Mesenchymal stem cell (in vitro differentiated cells and primary cell): ENCODE data around the gene PI16.

Experiments
- DNase-seq: peaks from one replicate; pipeline ENCODE4 v3.0.0-alpha.2; 2013
- H2AFZ ChIP-seq: one replicate; pipeline ENCODE4 v1.6.1; 2013; ENCODE audit warnings: low read depth, mild to moderate bottlenecking, control low read depth, inconsistent platforms, low read length, moderate library complexity
- H2AK5ac ChIP-seq: 2 replicates; pipeline ENCODE4 v1.6.1; 2013; ENCODE audit warnings: low read length, moderate library complexity, mild to moderate bottlenecking, inconsistent platforms; ENCODE audit not compliant: severe bottlenecking
- H2BK120ac ChIP-seq: one replicate; pipeline ENCODE4 v1.6.1; 2013; ENCODE audit warnings: low read depth, mild to moderate bottlenecking, inconsistent platforms, low read length, moderate library complexity
- H2BK12ac ChIP-seq, 2 experiments: one replicate each; pipeline ENCODE4 v1.6.1; 2013; ENCODE audit warnings: inconsistent platforms in 2 of 2, low read length in 2 of 2, mild to moderate bottlenecking in 2 of 2, moderate library complexity in 2 of 2, control low read depth in 1 of 2
- H2BK15ac ChIP-seq: one replicate; pipeline ENCODE4 v1.6.1; 2013; ENCODE audit warnings: mild to moderate bottlenecking, low read depth, inconsistent platforms; ENCODE audit not compliant: poor library complexity, severe bottlenecking
- H2BK5ac ChIP-seq: 2 replicates; pipeline ENCODE4 v1.6.1; 2013; ENCODE audit warnings: low read depth, mild to moderate bottlenecking, low read length, control low read depth, inconsistent platforms; ENCODE audit not compliant: poor library complexity, severe bottlenecking
- H3K14ac ChIP-seq, 2 experiments: one replicate each; pipeline ENCODE4 v1.6.1; 2013; ENCODE audit warnings: inconsistent platforms in 2 of 2, low read length in 2 of 2, control low read depth in 1 of 2, mild to moderate bottlenecking in 1 of 2, moderate library complexity in 1 of 2
- H3K18ac ChIP-seq, 2 experiments: one replicate each; pipeline ENCODE4 v1.6.1; 2013; ENCODE audit warnings: inconsistent platforms in 2 of 2, low read length in 2 of 2, control low read depth in 1 of 2, low read depth in 1 of 2, mild to moderate bottlenecking in 1 of 2
- H3K23ac ChIP-seq, 2 experiments: one replicate each; pipeline ENCODE4 v1.6.1; 2013; ENCODE audit warnings: inconsistent platforms in 2 of 2, low read length in 2 of 2, mild to moderate bottlenecking in 2 of 2, moderate library complexity in 2 of 2, control low read depth in 1 of 2
- H3K27ac ChIP-seq: 2 replicates; pipeline ENCODE4 v1.5.1; 2013; ENCODE audit warnings: mild to moderate bottlenecking, moderate library complexity, low read length, control low read depth, inconsistent platforms; ENCODE audit not compliant: poor library complexity, severe bottlenecking
- H3K27me3 ChIP-seq, 2 experiments: 2 replicates each; pipeline versions ENCODE4 v1.6.1 to v1.7.0; 2013; ENCODE audit warnings: low read length in 2 of 2, mild to moderate bottlenecking in 2 of 2, moderate library complexity in 2 of 2, control low read depth in 1 of 2, inconsistent platforms in 1 of 2; ENCODE audit not compliant: control insufficient read depth in 1 of 2, insufficient read depth in 1 of 2
- H3K36me3 ChIP-seq, 2 experiments: 2 replicates each; pipeline versions ENCODE4 v1.6.1 to v1.7.0; 2013; ENCODE audit warnings: low read length in 2 of 2, control low read depth in 1 of 2, inconsistent platforms in 1 of 2, low read depth in 1 of 2, mild to moderate bottlenecking in 1 of 2; ENCODE audit not compliant: insufficient read depth in 2 of 2, control insufficient read depth in 1 of 2
- H3K4ac ChIP-seq, 2 experiments: one replicate each; pipeline ENCODE4 v1.6.1; 2013; ENCODE audit warnings: inconsistent platforms in 2 of 2, low read length in 2 of 2, mild to moderate bottlenecking in 2 of 2, moderate library complexity in 2 of 2, control low read depth in 1 of 2, low read depth in 1 of 2
- H3K4me1 ChIP-seq: 2 replicates; pipeline ENCODE4 v1.6.1; 2013; ENCODE audit warnings: low read depth, low read length, control low read depth; ENCODE audit not compliant: control insufficient read depth, insufficient read depth
- H3K4me2 ChIP-seq: 2 replicates; pipeline ENCODE4 v1.6.1; 2013; ENCODE audit warnings: low read length, mild to moderate bottlenecking, inconsistent platforms; ENCODE audit not compliant: poor library complexity, severe bottlenecking
- H3K4me3 ChIP-seq, 2 experiments: 2 replicates each; pipeline versions ENCODE4 v1.5.1 to v1.7.0; 2013; ENCODE audit warnings: low read length in 2 of 2, mild to moderate bottlenecking in 2 of 2, control low read depth in 1 of 2, low read depth in 1 of 2; ENCODE audit not compliant: insufficient read depth in 1 of 2
- H3K79me1 ChIP-seq: replicated peaks from 2 replicates; pipeline ENCODE4 v1.6.1; 2013; ENCODE audit warnings: mild to moderate bottlenecking, control low read depth, low read length, inconsistent platforms; ENCODE audit not compliant: poor library complexity, severe bottlenecking
- H3K9ac ChIP-seq: 2 replicates; pipeline ENCODE4 v1.7.0; 2013; ENCODE audit warnings: mild to moderate bottlenecking, low read length, moderate library complexity
- H3K9me3 ChIP-seq: 2 replicates; pipeline ENCODE4 v1.7.0; 2013; ENCODE audit warnings: mild to moderate bottlenecking, low read length; ENCODE audit not compliant: control insufficient read depth
- H4K8ac ChIP-seq: one replicate; pipeline ENCODE4 v1.6.1; 2013; ENCODE audit warnings: inconsistent platforms, mild to moderate bottlenecking, low read length, moderate library complexity
- H4K91ac ChIP-seq: one replicate; pipeline ENCODE4 v1.6.1; 2013; ENCODE audit warnings: mild to moderate bottlenecking, low read length, inconsistent platforms
- WGBS: methylation state at CpG from one replicate; pipeline ENCODE4 v1.1.7; 2013; ENCODE audit warnings: mixed read lengths; 5-methylcytosine and 5-hydroxymethylcytosine counted together

Gene PI16

DNA sequence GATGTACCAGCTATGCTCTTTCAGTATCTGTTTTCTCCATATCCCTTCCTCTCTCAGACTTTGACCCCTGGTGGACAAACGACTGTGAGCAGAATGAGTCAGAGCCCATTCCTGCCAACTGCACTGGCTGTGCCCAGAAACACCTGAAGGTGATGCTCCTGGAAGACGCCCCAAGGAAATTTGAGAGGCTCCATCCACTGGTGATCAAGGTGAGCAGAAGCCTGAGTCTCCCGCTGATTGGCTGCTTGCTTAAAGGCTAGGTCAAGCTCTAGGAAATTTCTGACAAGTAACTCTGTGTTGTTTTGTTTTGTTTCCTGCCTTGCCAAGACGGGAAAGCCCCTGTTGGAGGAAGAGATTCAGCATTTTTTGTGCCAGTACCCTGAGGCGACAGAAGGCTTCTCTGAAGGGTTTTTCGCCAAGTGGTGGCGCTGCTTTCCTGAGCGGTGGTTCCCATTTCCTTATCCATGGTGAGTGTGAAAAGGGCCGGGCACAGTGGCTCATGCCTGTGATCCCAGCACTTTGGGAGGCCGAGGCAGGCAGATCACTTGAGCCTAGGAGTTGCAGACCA lies 40.2 kb upstream of the PI16 start:
- Histone ChIP-seq H3K79me1 (peaks cover 2% of the 10 kb centered on the region), H3K14ac (no peak overlapping the region), H4K8ac (no peak overlapping the region), H2BK15ac (no peak overlapping the region), H3K9ac (no peak overlapping the region), H3K23ac (no peak overlapping the region), H2AFZ (no peak overlapping the region), H2BK120ac (no peak overlapping the region), H3K9me3 (no peaks in the 10 kb centered on the region), H4K91ac (no peak overlapping the region), H3K36me3 (peaks cover 30 to 67% of the 10 kb centered on the region in 2 experiments), H3K4ac (no peak overlapping the region), H3K4me1 (peaks cover 11% of the 10 kb centered on the region), H2AK5ac (peak overlapping the region; percentile 21), H3K18ac (no peak overlapping the region), H3K4me3 (no peak overlapping the region), H3K27me3 (no peaks in the 10 kb centered on the region), H2BK5ac (no peak overlapping the region), H3K4me2 (no peak overlapping the region), H3K27ac (no peak overlapping the region), H2BK12ac (no peak overlapping the region)
- DNase-seq, result peak; percentile 59
- 61% methylated on average over 8 of the region's 10 CpGs for WGBS

GRCh38 chr6:36915599-36915998 lies 38.9 kb upstream of the PI16 start:
- no peak overlapping the region for H2BK5ac ChIP-seq
- no peak overlapping the region for H3K9ac ChIP-seq
- DNase-seq, result no peak
- peaks cover 2% of the 10 kb centered on the region for H3K79me1 ChIP-seq
- no peak overlapping the region for H3K18ac ChIP-seq
- H2BK12ac ChIP-seq, result no peak overlapping the region
- no peak overlapping the region for H3K4me2 ChIP-seq
- H3K4me1 ChIP-seq, result peaks cover 13% of the 10 kb centered on the region
- H3K23ac ChIP-seq, result no peak overlapping the region
- no peak overlapping the region for H3K14ac ChIP-seq
- no peaks in the 10 kb centered on the region for H3K27me3 ChIP-seq
- H3K9me3 ChIP-seq, result no peaks in the 10 kb centered on the region
- no peak overlapping the region for H4K8ac ChIP-seq
- H4K91ac ChIP-seq, result no peak overlapping the region
- H2AFZ ChIP-seq, result no peak overlapping the region
- H2BK120ac ChIP-seq, result no peak overlapping the region
- H3K4me3 ChIP-seq, result no peak overlapping the region
- no peak overlapping the region for H3K27ac ChIP-seq
- H2BK15ac ChIP-seq, result no peak overlapping the region
- WGBS, result 96% methylated on average over 3 of the region's 4 CpGs
- H2AK5ac ChIP-seq, result no peak overlapping the region
- peaks cover 34 to 73% of the 10 kb centered on the region in 2 experiments for H3K36me3 ChIP-seq
- no peak overlapping the region for H3K4ac ChIP-seq

DNA sequence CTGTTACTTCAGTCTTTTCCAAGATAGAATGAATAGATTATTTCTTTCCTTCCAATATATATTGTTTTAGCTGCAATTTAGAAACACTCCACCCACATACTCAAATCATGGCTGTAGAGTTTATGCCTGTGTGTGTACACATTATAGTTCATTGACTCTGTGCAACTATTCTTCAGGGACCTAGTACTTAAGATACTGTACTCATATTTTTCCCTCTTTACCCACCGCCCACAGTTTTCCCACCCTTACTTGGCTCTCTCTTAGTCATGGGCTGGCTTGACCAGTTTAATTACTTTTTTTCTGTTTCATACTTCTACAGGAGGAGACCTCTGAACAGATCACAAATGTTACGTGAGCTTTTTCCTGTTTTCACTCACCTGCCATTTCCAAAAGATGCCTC lies 38.4 kb upstream of the PI16 start:
- H3K23ac ChIP-seq, result no peak overlapping the region
- H3K9ac ChIP-seq, result no peak overlapping the region
- H4K91ac ChIP-seq, result no peak overlapping the region
- H3K14ac ChIP-seq, result no peak overlapping the region
- H2AFZ ChIP-seq, result no peak overlapping the region
- no peak overlapping the region for H3K18ac ChIP-seq
- H3K4ac ChIP-seq, result no peak overlapping the region
- peaks cover 13% of the 10 kb centered on the region for H3K4me1 ChIP-seq
- no peak overlapping the region for H2BK12ac ChIP-seq
- WGBS, result 98% methylated on average over 2 of the region's 2 CpGs
- no peak overlapping the region for H4K8ac ChIP-seq
- H3K36me3 ChIP-seq, result peaks cover 37 to 72% of the 10 kb centered on the region in 2 experiments
- H3K4me2 ChIP-seq, result no peak overlapping the region
- no peak for DNase-seq
- peaks cover 2% of the 10 kb centered on the region for H3K79me1 ChIP-seq
- H3K9me3 ChIP-seq, result no peaks in the 10 kb centered on the region
- no peak overlapping the region for H3K27ac ChIP-seq
- no peak overlapping the region for H2BK5ac ChIP-seq
- no peaks in the 10 kb centered on the region for H3K27me3 ChIP-seq
- H2AK5ac ChIP-seq, result no peak overlapping the region
- H2BK120ac ChIP-seq, result no peak overlapping the region
- no peak overlapping the region for H3K4me3 ChIP-seq
- H2BK15ac ChIP-seq, result no peak overlapping the region

GRCh38 chr6:36917541-36918193 lies 36.9 kb upstream of the PI16 start:
- H3K27ac ChIP-seq, result no peak overlapping the region
- H3K79me1 ChIP-seq, result peaks cover 2% of the 10 kb centered on the region
- H3K23ac ChIP-seq, result no peak overlapping the region
- no peak overlapping the region for H3K18ac ChIP-seq
- peak overlapping the region; percentile 50 for H3K9ac ChIP-seq
- no peaks in the 10 kb centered on the region for H3K9me3 ChIP-seq
- H3K14ac ChIP-seq, result no peak overlapping the region
- no peak for DNase-seq
- no peak overlapping the region for H3K4me2 ChIP-seq
- no peaks in the 10 kb centered on the region for H3K27me3 ChIP-seq
- peaks cover 43 to 73% of the 10 kb centered on the region in 2 experiments for H3K36me3 ChIP-seq
- H3K4me1 ChIP-seq, result peaks cover 10% of the 10 kb centered on the region
- no peak overlapping the region for H2BK5ac ChIP-seq
- H2BK15ac ChIP-seq, result no peak overlapping the region
- 100% methylated on average over 8 of the region's 10 CpGs for WGBS
- H4K91ac ChIP-seq, result no peak overlapping the region
- H4K8ac ChIP-seq, result no peak overlapping the region
- no peak overlapping the region for H3K4me3 ChIP-seq
- H2AFZ ChIP-seq, result no peak overlapping the region
- no peak overlapping the region for H2BK120ac ChIP-seq
- no peak overlapping the region for H2BK12ac ChIP-seq
- H3K4ac ChIP-seq, result no peak overlapping the region
- no peak overlapping the region for H2AK5ac ChIP-seq
